ENCODE results near the gene DCC. TPM values are rescaled to one million over a fixed set of nuclear protein-coding genes. Genes with fewer than 3 reads are reported as not detected.

DCC gene
- total RNA-seq, 4 donors from 2014 or later, result 0.16 TPM; not detected in 3

GRCh38 chr18:52496426-52496825, 156.4 kb downstream of the DCC start:
- DNase-seq (ENCODE audit: low spot score in 2 of 2), result no peak

GRCh38 chr18:52499016-52499415, 159.0 kb downstream of the DCC start:
- Histone ChIP-seq H3K27me3 (no peaks in the 10 kb centered on the region), H3K4me1 (no peaks in the 10 kb centered on the region), H3K27ac (no peak overlapping the region), H3K4me3 (no peak overlapping the region), H3K36me3 (no peaks in the 10 kb centered on the region), H3K9me3 (peaks cover 4% of the 10 kb centered on the region)
- TF ChIP-seq CTCF (IDR thresholded peaks at IDR 0.05) (no peak), POLR2A (IDR thresholded peaks at IDR 0.05) (no peak), POLR2AphosphoS5 (IDR thresholded peaks at IDR 0.05) (no peak), EP300 (IDR thresholded peaks at IDR 0.05) (no peak)
- no peak for DNase-seq (ENCODE audit: low spot score in 2 of 2)
- WGBS, result 75% methylated on average over 6 of the region's 6 CpGs

More at GRCh38 chr18:52496426-52496825, 156.4 kb downstream of the DCC start:
- Histone ChIP-seq H3K27me3 (no peaks in the 10 kb centered on the region), H3K4me3 (no peak overlapping the region), H3K9me3 (peaks cover 8% of the 10 kb centered on the region), H3K4me1 (no peaks in the 10 kb centered on the region), H3K27ac (no peak overlapping the region), H3K36me3 (no peaks in the 10 kb centered on the region)
- TF ChIP-seq POLR2A (IDR thresholded peaks at IDR 0.05) (no peak), POLR2AphosphoS5 (IDR thresholded peaks at IDR 0.05) (no peak), CTCF (IDR thresholded peaks at IDR 0.05) (no peak), EP300 (IDR thresholded peaks at IDR 0.05) (no peak)

DNA sequence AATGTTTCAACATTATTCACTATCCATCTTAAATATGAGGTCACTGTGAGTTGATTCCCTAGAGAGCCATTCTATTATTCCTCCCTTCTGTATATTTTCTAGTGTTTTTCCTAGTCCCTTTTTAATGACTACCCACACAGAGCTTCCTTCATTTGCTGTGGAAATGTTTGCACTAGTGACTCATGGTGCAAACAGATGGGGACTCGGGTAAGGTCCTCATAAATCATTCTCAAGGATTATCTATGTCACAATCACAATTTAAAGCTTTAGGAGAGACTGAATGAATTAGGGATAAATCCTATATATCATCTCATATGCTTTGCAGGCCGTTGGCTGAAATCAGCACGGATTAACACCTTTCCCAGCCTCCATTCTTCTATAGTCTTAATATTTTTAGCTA, 159.6 kb downstream of the DCC start:
- Histone ChIP-seq H3K27me3 (no peaks in the 10 kb centered on the region), H3K4me3 (no peak overlapping the region), H3K4me1 (no peaks in the 10 kb centered on the region), H3K27ac (no peak overlapping the region), H3K36me3 (no peaks in the 10 kb centered on the region), H3K9me3 (no peaks in the 10 kb centered on the region)
- TF ChIP-seq CTCF (IDR thresholded peaks at IDR 0.05), result no peak
- no peak for TF ChIP-seq POLR2A (IDR thresholded peaks at IDR 0.05)
- TF ChIP-seq POLR2AphosphoS5 (IDR thresholded peaks at IDR 0.05), result no peak
- TF ChIP-seq EP300 (IDR thresholded peaks at IDR 0.05), result no peak
- 46% methylated on average over 3 of the region's 3 CpGs for WGBS
- DNase-seq (ENCODE audit: low spot score in 2 of 2), result no peak

GRCh38 chr18:52504589-52504988, 164.6 kb downstream of the DCC start:
- H3K4me1 ChIP-seq, result no peaks in the 10 kb centered on the region
- DNase-seq (ENCODE audit: low spot score in 2 of 2), result no peak
- TF ChIP-seq EP300 (IDR thresholded peaks at IDR 0.05) (no peak), POLR2AphosphoS5 (IDR thresholded peaks at IDR 0.05) (no peak), CTCF (IDR thresholded peaks at IDR 0.05) (no peak)
- H3K27ac ChIP-seq, result no peak overlapping the region
- no peaks in the 10 kb centered on the region for H3K36me3 ChIP-seq
- WGBS, result 76% methylated on average over 5 of the region's 5 CpGs
- H3K9me3 ChIP-seq, result no peaks in the 10 kb centered on the region
- no peaks in the 10 kb centered on the region for H3K27me3 ChIP-seq
- H3K4me3 ChIP-seq, result no peak overlapping the region

GRCh38 chr18:52510139-52510538, 170.1 kb downstream of the DCC start:
- H3K4me3 ChIP-seq, result no peak overlapping the region
- H3K27me3 ChIP-seq, result no peaks in the 10 kb centered on the region
- DNase-seq (ENCODE audit: low spot score in 2 of 2), result no peak
- no peaks in the 10 kb centered on the region for H3K4me1 ChIP-seq
- TF ChIP-seq EP300 (IDR thresholded peaks at IDR 0.05), result no peak
- no peak for TF ChIP-seq CTCF (IDR thresholded peaks at IDR 0.05)
- no peak for TF ChIP-seq POLR2AphosphoS5 (IDR thresholded peaks at IDR 0.05)
- no peak for TF ChIP-seq POLR2A (IDR thresholded peaks at IDR 0.05)
- no peaks in the 10 kb centered on the region for H3K36me3 ChIP-seq
- 43% methylated on average over 3 of the region's 3 CpGs for WGBS
- no peak overlapping the region for H3K27ac ChIP-seq
- no peaks in the 10 kb centered on the region for H3K9me3 ChIP-seq
